Uterus (tissue), 4 donors: Measurements from ENCODE around the gene DNAJC27. TPM values are rescaled to one million over a fixed set of nuclear protein-coding genes. Genes with fewer than 3 reads are reported as not detected.
A peak's percentile ranks its signal among the peaks of the same experiment; 100 is the strongest.

Experiments
- DNase-seq, 2 donors: peaks; one replicate each; pipeline ENCODE4 v3.0.0-alpha.2; 2019 to 2020
- H3K27ac ChIP-seq, 2 donors: fragments of 200-600 bp; sonication (generic); 1 replicate in 1 of 2; 2 replicates in 1 of 2; pipeline ENCODE4 v1.5.1; 2016 to 2018
- H3K27me3 ChIP-seq, 2 donors: fragments of 200-600 bp; sonication (generic); one replicate each; pipeline ENCODE4 v1.5.1; 2018 to 2019; ENCODE audit warnings: control low read depth in 1 of 2
- H3K36me3 ChIP-seq, 2 donors: fragments of 200-600 bp; sonication (generic); one replicate each; pipeline ENCODE4 v1.5.1; 2019; ENCODE audit warnings: control low read depth in 1 of 2
- H3K4me1 ChIP-seq, 2 donors: fragments of 200-600 bp; sonication (generic); one replicate each; pipeline ENCODE4 v1.5.1; 2018 to 2019; ENCODE audit warnings: control low read depth in 1 of 2
- H3K4me3 ChIP-seq, 2 donors: fragments of 200-600 bp; sonication (generic); 1 replicate in 1 of 2; 2 replicates in 1 of 2; pipeline ENCODE4 v1.5.1; 2018 to 2019; ENCODE audit warnings: mild to moderate bottlenecking in 1 of 2
- H3K9me3 ChIP-seq, 2 donors: fragments of 200-600 bp; sonication (generic); one replicate each; pipeline ENCODE4 v1.5.1; 2019; ENCODE audit warnings: control low read depth in 1 of 2
- POLR2A ChIP-seq, 2 donors: fragments of 450-650 bp; IDR thresholded peaks; one replicate each; pipeline ENCODE4 v1.6.1; 2016; ENCODE audit warnings: antibody characterized with exemption in 2 of 2, mild to moderate bottlenecking in 1 of 2, moderate library complexity in 1 of 2
- intact Hi-C: fragments of 100-400 bp; cut with DNase I; formaldehyde crosslinking; loops from one replicate; pipeline ENCODE4 v1.15.1; 2023; ENCODE audit warnings: low total_unique reads
- total RNA-seq, 4 donors: library from RNA; depleted of rRNA in 3 of 4; stranded (reverse); fragments of >200 nt in 3 of 4; gene quantifications; one replicate each; pipeline versions ENCODE4 v1.1.0 to v1.2.4, GENCODE V29; 2014 to 2023
- TF ChIP-seq, protein P1 (sequence below), 4 experiments: fragments of 200-600 bp in 2 of 4; fragments of 450-650 bp in 2 of 4; sonication (generic) in 2 of 4; IDR thresholded peaks; one replicate each; pipeline ENCODE4 v1.5.1; 2016 to 2019; ENCODE audit warnings: antibody characterized with exemption in 4 of 4, mild to moderate bottlenecking in 2 of 4, moderate library complexity in 1 of 4
- donor health status: DM: yes; HTN: yes; CAD: no.

Gene DNAJC27
- total RNA-seq, 4 donors from 2014 or later: 3.1 to 15.3 (median 7.8) TPM

DNA sequence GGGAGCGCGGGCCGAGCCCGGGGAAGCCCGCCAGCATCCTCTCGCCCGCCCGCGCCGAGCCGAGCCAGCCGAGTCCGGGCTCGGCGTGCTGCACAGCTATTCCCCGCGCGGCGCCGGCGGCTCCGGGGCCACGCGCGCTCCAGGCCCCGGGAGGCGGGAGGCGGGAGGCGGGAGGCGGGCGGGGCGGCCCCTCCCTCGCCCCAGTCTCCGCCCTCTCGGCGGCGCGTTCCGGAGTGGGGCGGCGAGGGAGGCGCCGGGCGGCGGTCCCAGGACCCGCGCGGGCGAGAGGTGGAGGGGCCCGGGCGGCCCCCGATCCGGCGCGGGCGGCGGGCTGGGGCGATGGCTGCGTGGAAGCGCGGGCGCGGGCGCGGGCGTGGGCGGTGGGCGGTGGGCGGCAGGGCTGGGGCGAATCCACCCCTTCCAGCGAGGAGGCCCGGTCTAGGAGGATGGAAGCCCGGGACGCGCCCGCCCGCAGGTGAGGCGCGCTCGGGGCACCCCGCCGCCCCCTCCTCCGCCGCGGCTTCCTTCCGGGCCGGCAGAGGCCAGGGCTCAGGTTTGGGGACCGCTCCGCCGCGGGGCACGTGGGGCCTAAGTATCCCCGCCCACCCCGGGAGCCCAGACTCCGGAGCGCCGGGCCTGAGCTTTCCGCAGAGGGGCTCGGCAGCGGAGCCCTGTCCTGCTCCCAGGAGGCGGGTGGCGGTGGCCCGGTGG, 51.5 kb downstream of the DNAJC27 start, which contains the start of gene ADCY3:
Gene ADCY3, minus strand, starts transcription at position 140 of the 711 bp plus-strand sequence. CDS start 1,250 bp downstream, outside the sequence.
- TF ChIP-seq, protein P1, sequence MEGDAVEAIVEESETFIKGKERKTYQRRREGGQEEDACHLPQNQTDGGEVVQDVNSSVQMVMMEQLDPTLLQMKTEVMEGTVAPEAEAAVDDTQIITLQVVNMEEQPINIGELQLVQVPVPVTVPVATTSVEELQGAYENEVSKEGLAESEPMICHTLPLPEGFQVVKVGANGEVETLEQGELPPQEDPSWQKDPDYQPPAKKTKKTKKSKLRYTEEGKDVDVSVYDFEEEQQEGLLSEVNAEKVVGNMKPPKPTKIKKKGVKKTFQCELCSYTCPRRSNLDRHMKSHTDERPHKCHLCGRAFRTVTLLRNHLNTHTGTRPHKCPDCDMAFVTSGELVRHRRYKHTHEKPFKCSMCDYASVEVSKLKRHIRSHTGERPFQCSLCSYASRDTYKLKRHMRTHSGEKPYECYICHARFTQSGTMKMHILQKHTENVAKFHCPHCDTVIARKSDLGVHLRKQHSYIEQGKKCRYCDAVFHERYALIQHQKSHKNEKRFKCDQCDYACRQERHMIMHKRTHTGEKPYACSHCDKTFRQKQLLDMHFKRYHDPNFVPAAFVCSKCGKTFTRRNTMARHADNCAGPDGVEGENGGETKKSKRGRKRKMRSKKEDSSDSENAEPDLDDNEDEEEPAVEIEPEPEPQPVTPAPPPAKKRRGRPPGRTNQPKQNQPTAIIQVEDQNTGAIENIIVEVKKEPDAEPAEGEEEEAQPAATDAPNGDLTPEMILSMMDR (IDR thresholded peaks at IDR 0.05): no peak
- peak in 1 of 2 donors; percentile 27 for TF ChIP-seq POLR2A (IDR thresholded peaks at IDR 0.05)
- Histone ChIP-seq H3K9me3 (no peaks in the 10 kb centered on the region), H3K27me3 (no peaks in the 10 kb centered on the region), H3K4me1 (peaks cover 0 to 6% of the 10 kb centered on the region in 2 donors), H3K4me3 (peak within 1 kb of the TSS; percentile 65 to 86), H3K27ac (peak within 1 kb of the TSS; percentile 73 to 80), H3K36me3 (no peaks in the 10 kb centered on the region)
- peak; percentile 40 to 71 for DNase-seq
- intact Hi-C loops: no loop called here

DNA sequence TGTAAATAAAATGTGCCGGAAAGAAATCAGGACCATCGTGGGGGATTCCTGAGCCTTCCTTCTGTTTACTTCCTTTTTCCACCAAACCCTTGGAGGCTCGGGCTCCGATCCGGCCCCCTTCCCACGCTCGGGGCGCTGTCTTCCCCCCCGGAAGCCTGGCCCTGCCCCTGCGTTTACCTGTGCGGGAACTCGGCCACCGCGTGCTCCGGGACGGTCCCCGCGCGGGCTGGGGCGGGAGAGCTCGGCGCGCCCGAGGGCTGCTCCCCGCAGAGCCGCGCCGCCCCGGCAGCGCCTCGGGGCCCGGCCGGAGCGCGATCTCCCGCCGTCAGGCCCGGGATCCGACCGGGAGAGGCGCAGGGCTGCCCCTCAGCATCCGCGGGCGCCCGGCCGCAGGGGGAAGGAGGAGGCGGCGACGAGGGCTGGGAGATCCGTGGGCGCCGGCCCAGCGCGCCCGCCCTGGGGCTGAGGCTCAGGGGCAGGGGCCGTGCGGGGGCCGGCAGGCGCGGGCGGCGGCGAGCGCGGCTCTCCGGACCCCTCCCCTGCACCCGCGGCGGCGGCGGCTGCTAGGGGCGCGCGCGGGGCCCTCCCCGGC, 52.2 kb downstream of the DNAJC27 start:
- Histone ChIP-seq H3K4me1 (peaks cover 0 to 6% of the 10 kb centered on the region in 2 donors), H3K27ac (peak overlapping the region; percentile 73 to 80), H3K4me3 (peak overlapping the region; percentile 65 to 86), H3K9me3 (no peaks in the 10 kb centered on the region), H3K27me3 (no peaks in the 10 kb centered on the region), H3K36me3 (no peaks in the 10 kb centered on the region)
- peak in 1 of 2 donors; percentile 33 for DNase-seq
- TF ChIP-seq POLR2A (IDR thresholded peaks at IDR 0.05): peak in 1 of 2 donors; percentile 4
- TF ChIP-seq, protein P1 (IDR thresholded peaks at IDR 0.05): no peak
- intact Hi-C loops: no loop called here

DNA sequence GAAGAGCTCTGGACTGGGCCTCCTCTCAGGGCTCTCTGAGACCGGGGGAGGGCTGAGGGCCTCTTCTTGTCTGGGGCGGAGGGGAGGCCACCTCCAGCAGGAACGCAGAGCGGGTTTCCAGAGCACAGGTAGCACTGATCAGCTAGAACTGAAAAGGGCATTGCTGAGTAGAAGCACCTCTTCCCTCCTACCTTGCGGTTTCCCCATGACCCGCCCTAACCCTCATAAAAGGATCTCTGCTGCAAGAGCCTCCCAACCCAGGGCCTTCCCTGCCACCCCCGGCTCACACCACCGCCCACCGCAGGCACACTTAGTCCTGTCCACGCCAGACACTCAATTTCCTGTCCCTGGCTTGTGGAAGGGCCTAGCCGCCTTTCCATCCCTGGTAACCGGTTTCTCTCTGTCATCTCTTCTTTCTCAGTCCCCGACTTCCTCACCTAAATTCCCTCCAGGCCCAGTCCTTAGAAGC, 52.7 kb downstream of the DNAJC27 start:
- TF ChIP-seq POLR2A (IDR thresholded peaks at IDR 0.05): no peak
- TF ChIP-seq, protein P1 (IDR thresholded peaks at IDR 0.05): no peak
- no peak for DNase-seq
- no peaks in the 10 kb centered on the region for H3K27me3 ChIP-seq
- H3K4me3 ChIP-seq: peak overlapping the region; percentile 65 to 86
- no peaks in the 10 kb centered on the region for H3K36me3 ChIP-seq
- peaks cover 0 to 6% of the 10 kb centered on the region in 2 donors for H3K4me1 ChIP-seq
- no peaks in the 10 kb centered on the region for H3K9me3 ChIP-seq
- peak overlapping the region; percentile 73 to 80 for H3K27ac ChIP-seq
- intact Hi-C loops: no loop called here

DNA sequence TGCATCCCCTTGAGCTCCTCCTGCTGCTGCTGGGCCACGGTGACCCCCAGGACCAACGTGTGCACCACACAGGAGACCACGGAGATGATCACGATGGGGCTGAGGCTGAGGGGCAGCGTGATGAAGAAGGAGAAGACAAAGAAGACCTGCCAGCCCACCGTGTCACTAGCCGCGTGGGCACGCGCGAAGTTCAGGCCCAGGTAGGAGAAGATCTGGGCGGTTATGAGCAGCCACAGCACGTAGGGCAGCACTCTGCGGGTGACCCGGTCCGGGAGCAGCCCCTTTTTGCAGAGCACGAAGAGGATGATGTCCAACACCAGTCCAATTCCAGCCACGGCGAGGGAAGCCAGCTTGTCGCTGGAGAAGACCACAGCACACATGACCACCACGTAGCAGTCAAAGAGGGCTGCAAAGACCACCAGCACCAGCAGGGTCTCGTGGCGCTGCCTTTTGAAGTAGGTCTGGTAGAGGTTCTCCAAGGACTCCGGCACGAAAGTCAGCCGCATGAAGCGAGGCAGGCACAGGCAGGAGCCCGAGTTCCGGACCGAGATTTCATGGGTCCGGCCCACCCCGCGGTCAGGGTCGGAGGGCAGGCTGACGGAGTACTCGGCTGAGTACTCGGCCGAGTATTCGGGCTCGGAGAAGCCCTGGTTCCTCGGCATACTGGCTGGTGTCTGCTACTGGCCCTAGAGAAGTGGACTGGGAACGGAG, 53.3 kb downstream of the DNAJC27 start:
- TF ChIP-seq, protein P1 (IDR thresholded peaks at IDR 0.05): no peak
- no peak for TF ChIP-seq POLR2A (IDR thresholded peaks at IDR 0.05)
- peaks cover 0 to 10% of the 10 kb centered on the region in 2 donors for H3K4me1 ChIP-seq
- H3K27ac ChIP-seq: peak overlapping the region; percentile 73 to 80
- H3K9me3 ChIP-seq: no peaks in the 10 kb centered on the region
- H3K27me3 ChIP-seq: no peaks in the 10 kb centered on the region
- no peaks in the 10 kb centered on the region for H3K36me3 ChIP-seq
- intact Hi-C loops: no loop called here
- DNase-seq: no peak
- H3K4me3 ChIP-seq: peak overlapping the region; percentile 65 to 86
